SK-N-SH treated with all-trans-retinoic acid at 6 μM for 48 hours (cell line): ENCODE results near the gene SCRN3.

ENCODE experiments used
- ATAC-seq: fragments of 200-7000 bp; cut with Tn5 transposase; 3 replicates; pipeline ENCODE4 v1.9.1; 2020; ENCODE audit warnings: mild to moderate bottlenecking, moderate library complexity
- ARNTL ChIP-seq: fragments of 450-650 bp; formaldehyde crosslinking; IDR thresholded peaks from 2 replicates; pipeline ENCODE4 v1.5.0; 2020; ENCODE audit warnings: low read depth, mild to moderate bottlenecking, moderate library complexity, borderline replicate concordance
- CSDC2 ChIP-seq: fragments of 250-450 bp; sonication (Bioruptor Pico); IDR thresholded peaks from 2 replicates; pipeline ENCODE4 v1.5.0; 2020; ENCODE audit warnings: mild to moderate bottlenecking, moderate library complexity
- ISL1 ChIP-seq: fragments of 250-450 bp; sonication (Bioruptor Pico); IDR thresholded peaks from 2 replicates; pipeline ENCODE4 v2.1.2; 2022; ENCODE audit warnings: mild to moderate bottlenecking, moderate library complexity
- OSR1 ChIP-seq: fragments of 250-450 bp; sonication (Bioruptor Pico); IDR thresholded peaks from 2 replicates; pipeline ENCODE4 v1.8.0; 2022; ENCODE audit warnings: moderate library complexity, mild to moderate bottlenecking, inconsistent platforms
- SNAI2 ChIP-seq: fragments of 250-450 bp; sonication (Bioruptor Pico); IDR thresholded peaks from 2 replicates; pipeline ENCODE4 v1.5.0; 2020; ENCODE audit warnings: mild to moderate bottlenecking, moderate library complexity
- TCF4 ChIP-seq: fragments of 250-450 bp; sonication (Bioruptor Pico); IDR thresholded peaks from 2 replicates; pipeline ENCODE4 v1.8.0; 2021; ENCODE audit warnings: mild to moderate bottlenecking, moderate library complexity, borderline replicate concordance
- ZC3H10 ChIP-seq: fragments of 250-450 bp; sonication (Bioruptor Pico); IDR thresholded peaks from 2 replicates; pipeline ENCODE4 v1.5.1; 2021; ENCODE audit warnings: mild to moderate bottlenecking, moderate library complexity
- ZNF565 ChIP-seq: fragments of 450-650 bp; formaldehyde crosslinking; conservative IDR thresholded peaks from 2 replicates; pipeline ENCODE4 v1.5.0; 2020; ENCODE audit warnings: low read depth, mild to moderate bottlenecking, moderate library complexity
- ZNF8 ChIP-seq: fragments of 450-650 bp; formaldehyde crosslinking; IDR thresholded peaks from 2 replicates; pipeline ENCODE4 v1.5.0; 2020; ENCODE audit warnings: mild to moderate bottlenecking, moderate library complexity
- TF ChIP-seq, protein P1 (sequence below): fragments of 250-450 bp; sonication (Bioruptor Pico); IDR thresholded peaks from 2 replicates; pipeline ENCODE4 v1.5.1; 2021; ENCODE audit warnings: mild to moderate bottlenecking, moderate library complexity
- TF ChIP-seq, protein P2 (sequence below): fragments of 250-450 bp; sonication (Bioruptor Pico); IDR thresholded peaks from 2 replicates; pipeline ENCODE4 v1.5.1; 2020; ENCODE audit warnings: low read depth, mild to moderate bottlenecking, moderate library complexity
- TF ChIP-seq, protein P3 (sequence below): fragments of 250-450 bp; sonication (Bioruptor Pico); IDR thresholded peaks from 2 replicates; pipeline ENCODE4 v1.5.0; 2020; ENCODE audit warnings: mild to moderate bottlenecking, moderate library complexity

Gene SCRN3

DNA sequence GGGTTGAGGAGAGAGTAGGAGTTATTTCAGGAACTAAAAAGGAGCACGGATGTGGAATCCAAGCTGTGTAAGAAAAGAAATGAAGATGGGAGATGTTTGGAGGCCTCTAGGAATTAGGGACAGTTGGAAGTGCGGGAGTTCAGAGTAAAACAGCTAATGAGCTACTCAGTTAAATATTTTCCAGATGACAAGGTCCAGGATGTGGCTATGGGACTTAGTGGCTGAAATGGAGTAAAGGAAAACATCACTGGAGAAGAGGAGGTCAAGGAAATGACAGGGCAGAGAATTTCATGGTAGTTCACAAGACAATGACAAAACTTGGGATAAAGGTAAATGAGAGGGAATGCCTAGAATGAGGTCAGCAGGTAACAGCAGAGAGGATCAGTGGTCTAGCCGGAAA lies 78.3 kb downstream of the SCRN3 start (continued):
- TF ChIP-seq, protein P1, sequence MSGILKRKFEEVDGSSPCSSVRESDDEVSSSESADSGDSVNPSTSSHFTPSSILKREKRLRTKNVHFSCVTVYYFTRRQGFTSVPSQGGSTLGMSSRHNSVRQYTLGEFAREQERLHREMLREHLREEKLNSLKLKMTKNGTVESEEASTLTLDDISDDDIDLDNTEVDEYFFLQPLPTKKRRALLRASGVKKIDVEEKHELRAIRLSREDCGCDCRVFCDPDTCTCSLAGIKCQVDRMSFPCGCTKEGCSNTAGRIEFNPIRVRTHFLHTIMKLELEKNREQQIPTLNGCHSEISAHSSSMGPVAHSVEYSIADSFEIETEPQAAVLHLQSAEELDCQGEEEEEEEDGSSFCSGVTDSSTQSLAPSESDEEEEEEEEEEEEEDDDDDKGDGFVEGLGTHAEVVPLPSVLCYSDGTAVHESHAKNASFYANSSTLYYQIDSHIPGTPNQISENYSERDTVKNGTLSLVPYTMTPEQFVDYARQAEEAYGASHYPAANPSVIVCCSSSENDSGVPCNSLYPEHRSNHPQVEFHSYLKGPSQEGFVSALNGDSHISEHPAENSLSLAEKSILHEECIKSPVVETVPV (CRISPR knock-in tag), result no peak
- TF ChIP-seq ZNF565 (CRISPR knock-in tag) (no peak), CSDC2 (CRISPR knock-in tag) (no peak)

DNA sequence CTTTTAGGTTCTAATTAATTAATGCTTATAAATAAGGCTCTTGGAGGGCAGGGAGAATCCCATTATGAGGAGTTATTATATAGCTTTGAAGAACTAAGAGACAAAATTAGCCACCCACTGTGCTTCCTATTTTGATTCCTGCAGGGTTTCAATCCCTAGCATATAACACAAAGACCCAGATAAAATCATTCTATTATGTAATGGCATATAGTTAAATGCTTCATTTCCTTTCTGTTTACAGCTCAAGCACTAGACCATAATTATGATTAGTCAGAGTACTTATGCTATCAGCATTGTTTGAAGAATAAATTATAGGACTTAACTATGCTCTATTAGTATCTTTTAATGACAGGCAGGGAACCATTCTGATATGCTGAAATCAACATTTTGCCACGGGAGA lies 82.2 kb downstream of the SCRN3 start:
- ATAC-seq, result no peak
- TF ChIP-seq ISL1 (CRISPR knock-in tag), result no peak
- TF ChIP-seq, protein P2, sequence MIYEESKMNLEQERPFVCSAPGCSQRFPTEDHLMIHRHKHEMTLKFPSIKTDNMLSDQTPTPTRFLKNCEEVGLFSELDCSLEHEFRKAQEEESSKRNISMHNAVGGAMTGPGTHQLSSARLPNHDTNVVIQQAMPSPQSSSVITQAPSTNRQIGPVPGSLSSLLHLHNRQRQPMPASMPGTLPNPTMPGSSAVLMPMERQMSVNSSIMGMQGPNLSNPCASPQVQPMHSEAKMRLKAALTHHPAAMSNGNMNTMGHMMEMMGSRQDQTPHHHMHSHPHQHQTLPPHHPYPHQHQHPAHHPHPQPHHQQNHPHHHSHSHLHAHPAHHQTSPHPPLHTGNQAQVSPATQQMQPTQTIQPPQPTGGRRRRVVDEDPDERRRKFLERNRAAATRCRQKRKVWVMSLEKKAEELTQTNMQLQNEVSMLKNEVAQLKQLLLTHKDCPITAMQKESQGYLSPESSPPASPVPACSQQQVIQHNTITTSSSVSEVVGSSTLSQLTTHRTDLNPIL (CRISPR knock-in tag), result no peak
- TF ChIP-seq, protein P3, sequence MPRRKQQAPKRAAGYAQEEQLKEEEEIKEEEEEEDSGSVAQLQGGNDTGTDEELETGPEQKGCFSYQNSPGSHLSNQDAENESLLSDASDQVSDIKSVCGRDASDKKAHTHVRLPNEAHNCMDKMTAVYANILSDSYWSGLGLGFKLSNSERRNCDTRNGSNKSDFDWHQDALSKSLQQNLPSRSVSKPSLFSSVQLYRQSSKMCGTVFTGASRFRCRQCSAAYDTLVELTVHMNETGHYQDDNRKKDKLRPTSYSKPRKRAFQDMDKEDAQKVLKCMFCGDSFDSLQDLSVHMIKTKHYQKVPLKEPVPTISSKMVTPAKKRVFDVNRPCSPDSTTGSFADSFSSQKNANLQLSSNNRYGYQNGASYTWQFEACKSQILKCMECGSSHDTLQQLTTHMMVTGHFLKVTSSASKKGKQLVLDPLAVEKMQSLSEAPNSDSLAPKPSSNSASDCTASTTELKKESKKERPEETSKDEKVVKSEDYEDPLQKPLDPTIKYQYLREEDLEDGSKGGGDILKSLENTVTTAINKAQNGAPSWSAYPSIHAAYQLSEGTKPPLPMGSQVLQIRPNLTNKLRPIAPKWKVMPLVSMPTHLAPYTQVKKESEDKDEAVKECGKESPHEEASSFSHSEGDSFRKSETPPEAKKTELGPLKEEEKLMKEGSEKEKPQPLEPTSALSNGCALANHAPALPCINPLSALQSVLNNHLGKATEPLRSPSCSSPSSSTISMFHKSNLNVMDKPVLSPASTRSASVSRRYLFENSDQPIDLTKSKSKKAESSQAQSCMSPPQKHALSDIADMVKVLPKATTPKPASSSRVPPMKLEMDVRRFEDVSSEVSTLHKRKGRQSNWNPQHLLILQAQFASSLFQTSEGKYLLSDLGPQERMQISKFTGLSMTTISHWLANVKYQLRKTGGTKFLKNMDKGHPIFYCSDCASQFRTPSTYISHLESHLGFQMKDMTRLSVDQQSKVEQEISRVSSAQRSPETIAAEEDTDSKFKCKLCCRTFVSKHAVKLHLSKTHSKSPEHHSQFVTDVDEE, result no peak
- TF ChIP-seq TCF4 (CRISPR knock-in tag), result no peak
- no peak for TF ChIP-seq SNAI2
- TF ChIP-seq ARNTL (CRISPR knock-in tag), result no peak
- no peak for TF ChIP-seq ZC3H10 (CRISPR knock-in tag)
- no peak for TF ChIP-seq ZNF8
- TF ChIP-seq OSR1 (CRISPR knock-in tag), result no peak
- TF ChIP-seq, all 23 proteins: peak for 0
